HG03432 (cell line): ENCODE data around the gene CAMK2G.
"Not testable (repeated sequence)": the region's sequence is repeated elsewhere in the genome, so short reads cannot be mapped to it uniquely, and the experiment has no call there.

Experiments
- ATAC-seq: cut with Tn5 transposase; IDR thresholded peaks from one replicate; pipeline ENCODE4 v1.9.1; 2021; ENCODE audit warnings: mild to moderate bottlenecking, moderate library complexity; ENCODE audit not compliant: unreplicated experiment

The CAMK2G gene

GRCh38 chr10:73874267-73875138 is at the start of gene CAMK2G:
Gene CAMK2G (minus strand): TSS chr10:73874555. CDS start chr10:73874461, 94 bp downstream.
- peak; percentile 85 for ATAC-seq

GRCh38 chr10:73922864-73923133 is 48.4 kb upstream of the CAMK2G start:
- no peak for ATAC-seq

GRCh38 chr10:73922007-73922863 is 47.9 kb upstream of the CAMK2G start:
- ATAC-seq: peak; percentile 62

- peak; percentile 43 for ATAC-seq
Measured at GRCh38 chr10:73920089-73920488, 45.7 kb upstream of the CAMK2G start.

GRCh38 chr10:73919481-73919880 is 45.1 kb upstream of the CAMK2G start:
- ATAC-seq: not testable (repeated sequence)

GRCh38 chr10:73917566-73918305 is 43.4 kb upstream of the CAMK2G start:
- ATAC-seq: no peak

GRCh38 chr10:73916761-73917470 is 42.6 kb upstream of the CAMK2G start:
- ATAC-seq: no peak

- no peak for ATAC-seq
Measured at GRCh38 chr10:73915206-73915851, 41.0 kb upstream of the CAMK2G start.

GRCh38 chr10:73914036-73914435 is 39.7 kb upstream of the CAMK2G start:
- ATAC-seq: no peak

- ATAC-seq: peak; percentile 17
Measured at GRCh38 chr10:73911553-73912004, 37.2 kb upstream of the CAMK2G start.

- ATAC-seq: peak; percentile 42
Measured at GRCh38 chr10:73910764-73911552, 36.6 kb upstream of the CAMK2G start, which contains the start of gene PLAU. Gene PLAU (plus strand): TSS chr10:73911132. CDS start chr10:73911556, 424 bp downstream.

GRCh38 chr10:73910401-73910763 is 36.0 kb upstream of the CAMK2G start:
- ATAC-seq: peak; percentile 23

- ATAC-seq: no peak
Measured at GRCh38 chr10:73909540-73910115, 35.3 kb upstream of the CAMK2G start.

GRCh38 chr10:73908853-73909539 is 34.6 kb upstream of the CAMK2G start:
- no peak for ATAC-seq

- ATAC-seq: no peak
Measured at GRCh38 chr10:73907841-73908517, 33.6 kb upstream of the CAMK2G start.

- ATAC-seq: no peak
Measured at GRCh38 chr10:73906524-73907447, 32.4 kb upstream of the CAMK2G start.
